Lower lobe of right lung (tissue), 2 donors: ENCODE data around the gene CBX6. TPM values are rescaled to one million over a fixed set of nuclear protein-coding genes. Genes with fewer than 3 reads are reported as not detected.

Experiments used
- ATAC-seq, 2 donors: fragments of 200-7000 bp; cut with Tn5 transposase; one replicate each; pipeline ENCODE4 v1.9.1; 2020 to 2022; ENCODE audit warnings: mild to moderate bottlenecking in 2 of 2, moderate library complexity in 2 of 2
- DNase-seq: peaks from one replicate; pipeline ENCODE4 v3.0.0-alpha.2; 2020
- H3K27ac ChIP-seq: fragments of 200-600 bp; one replicate; pipeline ENCODE4 v1.8.0; 2022
- H3K27me3 ChIP-seq: fragments of 200-600 bp; one replicate; pipeline ENCODE4 v1.8.0; 2022; ENCODE audit warnings: low read depth
- H3K36me3 ChIP-seq: fragments of 200-600 bp; one replicate; pipeline ENCODE4 v1.8.0; 2022; ENCODE audit warnings: mild to moderate bottlenecking
- H3K4me1 ChIP-seq: fragments of 200-600 bp; one replicate; pipeline ENCODE4 v1.8.0; 2022
- H3K4me3 ChIP-seq: fragments of 200-600 bp; one replicate; pipeline ENCODE4 v1.8.0; 2022; ENCODE audit warnings: mild to moderate bottlenecking
- H3K9me3 ChIP-seq: fragments of 200-600 bp; one replicate; pipeline ENCODE4 v1.8.0; 2022
- CTCF ChIP-seq: fragments of 200-600 bp; IDR thresholded peaks from one replicate; pipeline ENCODE4 v1.8.0; 2022; ENCODE audit warnings: antibody characterized with exemption, mild to moderate bottlenecking
- intact Hi-C: fragments of 100-400 bp; cut with DNase I; formaldehyde crosslinking; loops from one replicate; pipeline ENCODE4 v1.11.0; 2022
- total RNA-seq: library from RNA; stranded (reverse); fragmentation: NEBNext Ultra II Directional; extraction: Animal tissue kit (Norgen Biotek cat#: 25700); gene quantifications from one replicate; pipeline ENCODE4 v1.2.1, GENCODE V29; 2021
- donor health status: DM: no; HTN: yes; CAD: no; lungs with severe emphysema.

Gene CBX6
- total RNA-seq, 1 donor from 2014 or later = 54.7 TPM

- Histone ChIP-seq H3K4me1 (peaks cover 29% of the 10 kb centered on the region), H3K4me3 (peak overlapping the region; percentile 70), H3K27ac (peak overlapping the region; percentile 94), H3K27me3 (no peaks in the 10 kb centered on the region), H3K9me3 (no peaks in the 10 kb centered on the region), H3K36me3 (peaks cover 16% of the 10 kb centered on the region)
- DNase-seq = peak; percentile 78
- ATAC-seq = peak; percentile 71 to 79
- TF ChIP-seq CTCF = no peak
- intact Hi-C loops = no loop called here
Observed at GRCh38 chr22:38872831-38873248, 824 bp upstream of the CBX6 start.

DNA sequence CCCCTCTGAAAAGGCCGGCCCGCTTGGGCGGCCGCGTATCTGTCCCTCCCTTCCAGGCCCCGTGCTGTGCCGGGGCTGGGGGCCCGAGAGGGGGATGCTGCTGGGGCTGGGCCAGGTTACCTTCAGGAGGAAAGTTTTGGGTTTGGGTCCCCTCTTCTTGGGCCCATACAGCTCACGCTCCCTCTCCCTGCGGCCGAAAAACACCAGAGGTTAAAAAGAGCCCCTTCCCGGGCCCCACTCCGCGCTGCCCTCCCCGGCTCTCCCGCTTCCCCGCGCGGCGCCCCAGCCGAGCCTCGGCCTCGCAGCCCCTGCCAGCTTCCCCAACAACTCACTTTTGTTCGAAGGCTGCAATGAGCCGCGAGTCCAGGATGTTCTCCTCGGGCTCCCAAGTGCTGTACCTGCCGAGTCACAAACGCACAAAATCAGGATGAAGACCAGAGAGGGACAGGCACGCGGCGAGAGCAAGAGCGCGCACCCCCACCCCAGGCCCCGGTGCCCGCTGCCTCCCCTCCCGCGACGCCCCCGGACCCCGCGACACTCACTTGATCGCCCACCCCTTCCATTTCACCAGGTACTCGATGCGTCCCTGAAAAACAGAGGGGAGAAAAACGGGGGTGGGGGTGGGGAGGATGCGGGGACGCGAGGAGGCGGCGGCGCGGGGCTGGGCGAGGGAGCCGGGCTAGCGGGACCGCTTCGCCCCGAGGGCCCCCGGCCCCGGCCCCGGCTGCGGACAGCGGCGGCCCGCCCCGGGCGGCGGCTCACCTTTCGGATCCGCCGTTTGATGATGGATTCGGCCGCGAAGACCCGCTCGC, 450 bp downstream of the CBX6 start:
- intact Hi-C loops = no loop called here
- peak; percentile 52 for DNase-seq

GRCh38 chr22:38870791-38871359, 1.1 kb downstream of the CBX6 start:
- H3K4me1 ChIP-seq = peaks cover 33% of the 10 kb centered on the region
- intact Hi-C loops = no loop called here
- no peak for TF ChIP-seq CTCF
- H3K9me3 ChIP-seq = no peaks in the 10 kb centered on the region
- H3K27me3 ChIP-seq = no peaks in the 10 kb centered on the region
- DNase-seq = no peak
- H3K27ac ChIP-seq = peak overlapping the region; percentile 80
- ATAC-seq = no peak
- H3K36me3 ChIP-seq = peaks cover 36% of the 10 kb centered on the region
- peak overlapping the region; percentile 70 for H3K4me3 ChIP-seq

More for the DNA sequence above, 450 bp downstream of the CBX6 start:
- Histone ChIP-seq H3K4me1 (peaks cover 29% of the 10 kb centered on the region), H3K27me3 (no peaks in the 10 kb centered on the region), H3K36me3 (peaks cover 29% of the 10 kb centered on the region), H3K9me3 (no peaks in the 10 kb centered on the region), H3K27ac (peak overlapping the region; percentile 80), H3K4me3 (peak overlapping the region; percentile 70)
- no peak for TF ChIP-seq CTCF
- no peak for ATAC-seq

DNA sequence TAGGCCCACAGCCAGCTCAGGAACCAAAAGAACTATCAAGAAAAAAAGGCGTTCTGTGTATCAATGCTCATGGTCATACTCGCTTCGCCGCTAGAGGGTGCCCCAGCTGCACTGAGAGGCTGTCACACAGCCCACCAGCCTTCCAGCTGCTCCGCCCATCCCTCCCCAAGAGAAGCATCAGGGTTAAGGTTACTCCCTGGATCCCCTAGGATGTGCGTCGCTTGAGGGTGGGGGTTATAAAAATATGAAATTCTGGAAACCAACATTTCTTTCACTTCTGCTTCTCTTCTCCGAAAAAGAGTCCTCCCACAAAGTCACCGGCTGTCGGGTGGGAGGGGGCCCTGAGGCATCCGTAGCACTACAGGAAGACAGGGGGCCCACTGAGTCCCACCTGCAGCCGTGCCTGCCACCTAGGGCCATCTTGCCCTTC, 1.7 kb downstream of the CBX6 start:
- Histone ChIP-seq H3K27me3 (no peaks in the 10 kb centered on the region), H3K9me3 (no peaks in the 10 kb centered on the region), H3K27ac (peak overlapping the region; percentile 80), H3K4me1 (peaks cover 38% of the 10 kb centered on the region), H3K4me3 (peak overlapping the region; percentile 70), H3K36me3 (peaks cover 41% of the 10 kb centered on the region)
- ATAC-seq (peak; percentile 63 to 70), DNase-seq (peak; percentile 93)
- peak; percentile 92 for TF ChIP-seq CTCF
- intact Hi-C loops = no loop called here

DNA sequence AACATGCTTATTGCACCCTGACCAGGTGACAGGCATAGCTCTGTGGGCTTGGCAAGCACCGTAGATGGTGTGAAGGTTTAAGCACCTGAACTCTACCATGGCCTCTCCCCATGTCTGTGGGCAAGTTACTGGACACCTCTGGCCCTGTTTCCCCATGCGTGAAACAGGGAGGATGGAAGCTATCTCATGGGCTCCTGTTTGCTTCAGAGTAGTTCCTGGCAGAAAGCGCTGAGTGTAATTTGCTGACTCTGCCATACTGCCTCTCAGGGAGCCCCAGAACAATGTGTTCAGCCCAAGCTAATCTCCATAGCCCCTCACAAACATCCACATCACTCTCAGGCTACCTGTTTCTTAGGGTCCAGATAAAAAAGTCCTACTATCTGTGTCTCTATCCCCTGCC, 2.4 kb downstream of the CBX6 start:
- Histone ChIP-seq H3K27me3 (no peaks in the 10 kb centered on the region), H3K9me3 (no peaks in the 10 kb centered on the region), H3K27ac (no peak overlapping the region), H3K4me3 (no peak overlapping the region), H3K36me3 (peaks cover 46% of the 10 kb centered on the region), H3K4me1 (peaks cover 45% of the 10 kb centered on the region)
- intact Hi-C loops = no loop called here
- no peak for TF ChIP-seq CTCF
- ATAC-seq (no peak), DNase-seq (peak; percentile 24)
